HG03025 (cell line): ENCODE data around the gene HABP2.

ENCODE experiments used
- ATAC-seq: cut with Tn5 transposase; IDR thresholded peaks from one replicate; pipeline ENCODE4 v1.9.1; 2021; ENCODE audit warnings: mild to moderate bottlenecking, moderate library complexity; ENCODE audit not compliant: unreplicated experiment, low FRiP score

HABP2 gene

GRCh38 chr10:113553149-113553548 lies 296 bp downstream of the HABP2 start:
- no peak for ATAC-seq

DNA sequence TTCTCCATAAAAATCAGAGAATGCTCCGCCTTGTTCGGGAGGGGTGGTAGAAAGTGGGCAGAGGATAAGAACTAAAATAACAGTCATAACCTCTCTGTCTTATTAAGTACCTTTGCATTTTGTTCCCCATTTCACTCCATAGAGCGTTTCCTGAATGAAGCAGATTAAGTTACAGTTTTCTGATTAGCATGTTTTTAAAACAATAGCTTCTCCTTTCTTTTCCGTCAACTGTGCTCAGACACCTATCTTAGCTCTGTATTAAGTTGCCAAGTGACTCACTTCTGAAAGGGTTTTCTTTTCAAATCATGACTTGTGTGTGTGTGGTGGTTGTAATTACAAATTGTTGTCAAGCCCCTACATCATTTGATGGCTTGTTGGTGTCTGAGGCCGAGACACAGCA lies 1.4 kb downstream of the HABP2 start:
- ATAC-seq: no peak

- ATAC-seq: no peak
These were observed 2.4 kb downstream of the HABP2 start for GRCh38 chr10:113555245-113555644.

DNA sequence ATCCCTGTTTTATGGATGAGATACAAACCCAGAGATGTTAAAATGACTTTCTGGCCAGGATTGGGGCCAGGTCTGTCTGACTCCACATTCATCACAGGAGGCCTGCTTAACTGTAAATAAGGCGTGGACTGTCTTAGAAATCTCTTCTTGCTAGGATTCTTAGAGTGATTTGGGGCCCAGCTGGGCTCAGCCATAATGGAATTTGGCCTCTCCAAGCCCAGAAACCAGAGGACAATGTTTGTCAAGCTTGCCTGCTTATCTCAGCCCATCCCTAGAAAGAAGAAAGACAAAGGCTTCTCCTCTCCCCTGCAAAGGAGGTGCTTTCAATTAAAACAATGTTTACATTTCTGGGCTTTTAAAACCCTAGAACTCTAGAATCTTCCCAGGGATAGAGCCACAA lies 2.9 kb downstream of the HABP2 start:
- no peak for ATAC-seq

GRCh38 chr10:113557424-113557862 lies 4.6 kb downstream of the HABP2 start:
- no peak for ATAC-seq

GRCh38 chr10:113557903-113558321 lies 5.1 kb downstream of the HABP2 start:
- ATAC-seq: no peak

- ATAC-seq: no peak
These were observed 7.2 kb downstream of the HABP2 start for GRCh38 chr10:113560071-113560470.

DNA sequence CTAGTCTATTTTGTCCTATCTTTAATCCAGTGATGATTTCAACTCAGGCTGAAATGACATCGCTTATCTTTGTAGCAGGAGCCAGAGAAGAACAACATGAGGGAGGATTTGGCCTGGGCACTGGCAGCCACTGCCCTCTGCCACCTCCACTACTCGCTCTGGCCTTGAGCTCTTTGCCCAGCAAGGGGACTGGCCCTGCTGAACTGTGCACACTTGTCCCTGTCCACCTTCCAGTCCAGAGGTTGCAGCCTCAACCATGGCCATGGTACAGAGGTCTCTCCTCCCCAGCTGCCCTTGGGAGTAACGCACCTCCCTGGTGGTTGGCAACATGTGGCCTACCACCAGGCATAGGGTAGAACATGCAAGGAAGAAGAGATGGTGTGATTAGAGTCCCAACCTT lies 8.4 kb downstream of the HABP2 start:
- no peak for ATAC-seq

DNA sequence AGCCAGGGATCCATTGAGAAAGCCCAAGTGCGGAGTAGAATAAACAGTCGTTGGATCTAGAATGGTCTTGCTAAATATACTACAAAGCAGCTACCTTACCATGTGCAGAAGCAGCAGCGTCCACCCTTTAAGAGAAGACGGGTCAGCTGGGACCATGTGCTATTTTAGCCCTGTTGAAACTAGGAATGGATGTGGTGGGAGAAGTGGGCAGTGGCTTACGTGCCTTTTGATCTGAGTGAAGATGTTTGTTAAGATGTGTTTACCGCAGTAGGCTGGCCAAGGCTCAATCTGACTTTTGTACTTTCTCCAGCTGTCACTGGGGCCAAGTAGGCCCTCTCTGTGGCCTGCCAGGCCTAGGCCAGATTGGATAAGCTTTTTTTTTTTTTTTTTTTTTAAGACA lies 9.2 kb downstream of the HABP2 start:
- no peak for ATAC-seq

DNA sequence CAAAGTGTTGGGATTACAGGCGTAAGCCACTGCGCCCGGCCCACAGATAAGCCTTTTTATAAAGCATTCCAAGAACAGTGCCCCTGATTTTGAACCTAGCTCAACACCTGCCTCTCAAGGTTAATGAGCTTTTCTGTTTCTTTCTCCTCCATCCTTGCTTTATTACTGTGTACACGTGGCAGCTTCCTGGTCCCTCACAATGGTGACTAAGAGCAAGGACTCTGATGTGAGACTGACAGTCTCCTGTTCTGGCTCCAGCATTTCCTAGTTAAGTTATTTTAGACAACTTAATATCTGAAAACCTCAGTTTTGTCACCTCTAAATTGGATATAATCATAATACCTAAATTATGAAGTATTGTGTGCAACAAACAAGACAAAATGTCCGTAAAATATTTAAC lies 9.9 kb downstream of the HABP2 start:
- ATAC-seq: no peak

DNA sequence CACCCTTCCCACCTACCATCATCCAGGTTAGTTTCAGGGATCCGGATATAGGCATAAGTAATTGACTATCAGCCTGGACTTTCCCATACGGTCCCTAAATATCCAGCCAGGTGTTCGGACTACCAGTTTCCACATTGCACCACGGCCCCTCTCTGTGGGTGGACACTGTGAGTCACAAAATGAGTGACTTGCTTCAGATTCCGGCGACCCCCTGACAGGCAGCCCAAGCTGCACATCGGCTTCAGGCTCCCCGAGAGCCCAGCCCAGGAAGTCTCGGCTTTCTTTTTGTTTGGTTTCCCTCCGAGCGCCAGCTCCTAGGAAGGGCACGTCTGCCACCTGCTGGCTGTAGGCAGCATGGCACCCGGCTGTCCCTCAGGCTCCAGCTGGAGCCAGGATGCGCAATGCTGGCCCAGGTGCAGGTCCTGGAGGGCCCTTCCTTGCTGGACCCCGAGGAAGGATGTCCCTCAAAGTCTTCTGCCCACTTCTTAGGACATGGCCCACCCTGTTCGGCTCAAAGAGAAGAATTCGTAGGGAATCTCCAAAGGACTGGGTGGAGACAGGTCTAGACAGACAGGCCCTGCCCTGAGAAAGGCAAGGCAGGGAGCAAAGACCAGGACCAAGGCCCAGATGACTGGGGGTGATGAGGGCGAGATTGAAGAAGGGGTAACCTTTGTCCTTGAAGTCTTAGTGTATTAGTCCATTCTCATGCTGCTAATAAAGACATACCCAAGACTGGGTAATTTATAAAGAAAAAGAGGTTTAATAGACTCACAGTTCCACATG lies 10.6 kb downstream of the HABP2 start:
- peak; percentile 97 for ATAC-seq

GRCh38 chr10:113565364-113565763 lies 12.5 kb downstream of the HABP2 start:
- no peak for ATAC-seq

GRCh38 chr10:113566888-113567287 lies 14.0 kb downstream of the HABP2 start:
- ATAC-seq: no peak

GRCh38 chr10:113569576-113569975 lies 16.7 kb downstream of the HABP2 start:
- no peak for ATAC-seq

- ATAC-seq: no peak
These were observed 19.9 kb downstream of the HABP2 start for GRCh38 chr10:113572520-113573290.

GRCh38 chr10:113573368-113573767 lies 20.5 kb downstream of the HABP2 start:
- ATAC-seq: no peak

GRCh38 chr10:113576852-113577251 lies 24.0 kb downstream of the HABP2 start:
- ATAC-seq: no peak

GRCh38 chr10:113578773-113579172 lies 25.9 kb downstream of the HABP2 start:
- no peak for ATAC-seq

DNA sequence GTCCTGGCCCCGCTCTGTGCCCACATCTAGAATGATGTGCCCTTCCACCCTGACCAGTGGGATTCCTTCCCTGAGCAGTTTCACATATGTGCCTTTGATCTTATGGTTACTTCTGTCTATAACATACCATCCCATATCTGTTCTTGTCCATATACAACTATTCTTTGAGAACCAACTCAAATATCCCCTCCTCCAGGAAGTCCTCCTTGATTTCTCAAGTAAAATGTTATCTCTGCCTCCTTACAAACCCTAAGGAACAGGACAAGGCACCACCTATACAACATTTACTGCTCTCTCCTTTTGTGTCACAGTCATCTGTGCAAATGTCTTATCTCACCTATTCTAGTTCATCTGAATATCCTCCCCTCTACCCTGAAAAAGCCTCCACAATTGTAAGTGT lies 28.2 kb downstream of the HABP2 start:
- no peak for ATAC-seq

DNA sequence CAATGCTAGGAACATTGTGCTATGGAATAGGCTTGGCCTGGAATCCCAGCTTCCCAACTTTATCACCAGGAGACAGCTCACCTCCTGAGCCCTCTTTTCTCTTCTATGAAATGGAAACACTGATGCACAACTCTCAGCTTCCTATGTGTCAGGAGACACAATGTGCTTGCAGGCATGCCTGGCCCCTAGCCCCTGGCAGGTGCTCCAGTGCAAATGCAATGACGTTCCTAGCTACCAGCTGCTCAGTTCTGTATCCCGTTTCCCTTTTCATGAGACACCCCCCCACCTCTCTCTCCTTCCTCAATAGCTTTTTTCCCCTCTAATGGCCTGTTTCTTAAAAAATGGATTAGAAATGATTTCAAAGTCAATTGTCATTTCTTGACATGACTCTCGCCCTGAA lies 30.7 kb downstream of the HABP2 start:
- ATAC-seq: no peak

DNA sequence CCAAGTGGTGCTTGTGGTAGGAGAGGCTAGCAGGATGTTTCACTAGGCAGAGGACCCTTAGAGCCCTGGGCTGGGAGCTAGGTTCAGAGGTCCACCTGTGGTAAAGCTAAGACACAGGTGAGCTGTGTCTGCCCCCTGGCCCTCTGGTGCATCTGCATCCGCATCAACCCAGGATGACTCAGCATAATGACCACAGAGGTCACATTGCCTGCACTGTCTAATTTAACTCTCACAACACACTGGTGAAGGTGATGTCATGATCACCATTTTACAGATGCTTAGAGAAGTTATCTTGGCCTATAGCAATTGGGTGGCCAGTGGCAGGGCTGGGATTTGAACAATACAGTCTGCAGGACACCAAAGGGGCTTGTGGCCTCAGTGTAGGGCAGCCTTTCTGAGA lies 33.1 kb downstream of the HABP2 start:
- ATAC-seq: no peak

DNA sequence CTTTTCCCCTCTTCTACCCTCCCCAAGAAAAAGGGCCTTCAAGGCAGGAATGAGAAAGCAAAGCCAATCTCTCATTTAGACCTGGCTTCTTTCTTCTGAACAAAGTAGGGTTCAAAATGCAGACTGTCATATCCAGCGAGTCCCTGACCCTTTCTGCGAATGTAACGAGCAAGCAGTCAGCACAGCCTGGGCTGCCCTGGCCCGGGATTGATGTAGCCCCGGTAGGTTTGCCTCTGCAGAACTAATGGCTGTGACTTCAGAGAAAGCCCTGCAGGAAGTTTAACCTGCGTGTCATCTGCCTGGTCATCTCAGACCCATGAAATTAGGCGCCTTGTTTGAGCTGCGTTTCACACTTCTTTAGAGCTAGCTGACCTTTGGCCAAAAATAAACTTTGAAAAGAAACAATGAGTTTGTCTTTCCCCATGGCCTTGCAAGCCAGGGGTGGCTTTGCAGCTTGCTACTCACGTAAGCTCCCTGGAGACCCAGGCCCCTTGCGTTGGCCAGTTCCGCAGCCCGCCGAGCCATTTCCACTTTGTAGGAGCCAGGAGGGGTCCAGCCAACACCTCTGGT lies 36.4 kb downstream of the HABP2 start:
- ATAC-seq: no peak
